Activated CD4-positive, alpha-beta T cell treated with anti-CD3 and anti-CD28 coated beads, Interleukin-2, amount 50 U/mL, for 48 hours (primary cell): ENCODE data around the gene DRC7.
"Not testable (repeated sequence)": the region's sequence is repeated elsewhere in the genome, so short reads cannot be mapped to it uniquely, and the experiment has no call there.

ENCODE experiments used
- DNase-seq, 2 experiments: peaks; one replicate each; pipeline ENCODE4 v3.0.0-alpha.2; 2020

DRC7 gene

GRCh38 chr16:57720142-57720575 lies 25.6 kb downstream of the DRC7 start:
- DNase-seq, result peak; percentile 49 to 64

- no peak for DNase-seq
Measured at GRCh38 chr16:57721356-57722209, 27.0 kb downstream of the DRC7 start.

- DNase-seq, result no peak
Measured at GRCh38 chr16:57722210-57722499, 27.5 kb downstream of the DRC7 start.

- no peak for DNase-seq
Measured at GRCh38 chr16:57722651-57723050, 28.0 kb downstream of the DRC7 start.

- no peak for DNase-seq
Measured at GRCh38 chr16:57723170-57723569, 28.6 kb downstream of the DRC7 start.

- DNase-seq, result no peak
Measured at GRCh38 chr16:57724531-57724930, 29.9 kb downstream of the DRC7 start.

GRCh38 chr16:57725151-57725550 lies 30.5 kb downstream of the DRC7 start:
- DNase-seq, result no peak

- DNase-seq, result no peak
Measured at GRCh38 chr16:57725554-57725953, 30.9 kb downstream of the DRC7 start.

- DNase-seq, result no peak
Measured at GRCh38 chr16:57725976-57726375, 31.4 kb downstream of the DRC7 start.

GRCh38 chr16:57726433-57726947 lies 31.9 kb downstream of the DRC7 start:
- no peak for DNase-seq

GRCh38 chr16:57727610-57728009 lies 33.0 kb downstream of the DRC7 start:
- DNase-seq, result no peak

- DNase-seq, result no peak
Measured at GRCh38 chr16:57728336-57729181, 34.0 kb downstream of the DRC7 start.

GRCh38 chr16:57729182-57729484 lies 34.5 kb downstream of the DRC7 start:
- no peak for DNase-seq

GRCh38 chr16:57729852-57730251 lies 35.2 kb downstream of the DRC7 start:
- DNase-seq, result not testable (repeated sequence)

GRCh38 chr16:57730771-57731730 lies 36.4 kb downstream of the DRC7 start:
- no peak for DNase-seq

GRCh38 chr16:57732037-57732436 lies 37.4 kb downstream of the DRC7 start:
- no peak for DNase-seq

GRCh38 chr16:57732714-57733113 lies 38.1 kb downstream of the DRC7 start:
- DNase-seq, result no peak

- no peak for DNase-seq
Measured at GRCh38 chr16:57734308-57734924, 39.8 kb downstream of the DRC7 start.

GRCh38 chr16:57734925-57735754 lies 40.5 kb downstream of the DRC7 start:
- DNase-seq, result peak; percentile 98 to 99

GRCh38 chr16:57735755-57736418 lies 41.3 kb downstream of the DRC7 start, which contains the start of gene KATNB1:
TSS of gene KATNB1 (plus strand) at chr16:57735770. CDS start at chr16:57737244, 1,474 bp downstream.
- peak in 1 of 2 experiments; percentile 14 for DNase-seq
